ENCODE results near the gene DBNDD2.

Gene DBNDD2

DNA sequence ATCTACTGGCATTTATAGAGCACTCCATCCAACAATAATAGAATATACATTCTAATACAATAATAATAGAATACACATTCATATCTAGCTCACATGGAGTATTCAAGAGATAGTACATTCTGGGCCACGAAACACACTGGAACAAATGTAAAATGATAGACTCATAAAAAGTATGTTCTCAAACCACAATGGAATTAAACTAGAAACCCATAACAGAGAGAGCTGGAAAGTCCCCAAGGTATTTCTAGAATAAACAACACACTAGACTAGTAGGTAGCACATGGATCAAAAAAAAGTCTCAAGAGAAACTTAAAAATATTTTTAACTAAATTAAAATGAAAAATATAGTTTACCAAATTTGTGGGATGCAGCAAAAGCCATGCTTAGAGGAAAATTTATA is 20.8 kb upstream of the DBNDD2 start:
- no peak for DNase-seq

DNA sequence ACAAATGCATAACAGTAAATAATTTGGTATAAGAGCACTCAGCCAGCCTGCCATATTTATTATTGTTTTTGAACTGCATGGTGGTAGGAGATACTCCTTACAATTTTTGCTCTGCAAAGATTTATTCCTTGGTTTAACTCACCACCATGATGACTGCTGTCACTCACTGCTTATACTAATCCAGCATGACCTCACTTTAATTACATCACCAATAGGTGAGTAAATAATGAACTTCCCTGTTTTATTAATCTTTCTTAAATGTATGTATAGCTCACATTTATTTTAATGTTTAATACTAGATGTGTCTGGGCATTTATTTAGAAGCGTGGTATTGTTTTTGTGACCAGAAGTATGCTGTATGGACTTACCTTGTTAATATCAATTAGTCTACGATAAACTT is 17.2 kb upstream of the DBNDD2 start:
- DNase-seq = no peak

- no peak for DNase-seq
These were observed 16.5 kb upstream of the DBNDD2 start for GRCh38 chr20:45391559-45391958.

DNA sequence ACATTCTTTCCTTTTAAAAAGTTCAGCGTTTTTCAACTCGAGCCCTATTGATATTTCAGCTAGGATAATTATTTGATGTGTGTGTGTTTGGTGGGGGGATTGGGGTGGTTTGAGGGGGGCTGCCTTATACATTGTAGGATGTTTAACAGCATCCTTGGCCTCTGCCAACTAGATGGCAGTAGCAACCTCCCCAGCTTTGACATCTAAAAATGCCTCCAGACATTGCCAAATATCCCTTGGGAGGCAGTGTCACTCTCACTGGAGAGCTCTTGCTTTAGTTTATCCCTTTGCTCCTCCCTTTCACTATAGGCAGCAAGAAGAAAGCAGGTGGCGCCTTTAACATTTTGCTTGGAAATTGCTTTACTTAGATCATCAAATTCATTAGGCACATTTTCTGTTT is 15.4 kb upstream of the DBNDD2 start:
- no peak for DNase-seq

DNA sequence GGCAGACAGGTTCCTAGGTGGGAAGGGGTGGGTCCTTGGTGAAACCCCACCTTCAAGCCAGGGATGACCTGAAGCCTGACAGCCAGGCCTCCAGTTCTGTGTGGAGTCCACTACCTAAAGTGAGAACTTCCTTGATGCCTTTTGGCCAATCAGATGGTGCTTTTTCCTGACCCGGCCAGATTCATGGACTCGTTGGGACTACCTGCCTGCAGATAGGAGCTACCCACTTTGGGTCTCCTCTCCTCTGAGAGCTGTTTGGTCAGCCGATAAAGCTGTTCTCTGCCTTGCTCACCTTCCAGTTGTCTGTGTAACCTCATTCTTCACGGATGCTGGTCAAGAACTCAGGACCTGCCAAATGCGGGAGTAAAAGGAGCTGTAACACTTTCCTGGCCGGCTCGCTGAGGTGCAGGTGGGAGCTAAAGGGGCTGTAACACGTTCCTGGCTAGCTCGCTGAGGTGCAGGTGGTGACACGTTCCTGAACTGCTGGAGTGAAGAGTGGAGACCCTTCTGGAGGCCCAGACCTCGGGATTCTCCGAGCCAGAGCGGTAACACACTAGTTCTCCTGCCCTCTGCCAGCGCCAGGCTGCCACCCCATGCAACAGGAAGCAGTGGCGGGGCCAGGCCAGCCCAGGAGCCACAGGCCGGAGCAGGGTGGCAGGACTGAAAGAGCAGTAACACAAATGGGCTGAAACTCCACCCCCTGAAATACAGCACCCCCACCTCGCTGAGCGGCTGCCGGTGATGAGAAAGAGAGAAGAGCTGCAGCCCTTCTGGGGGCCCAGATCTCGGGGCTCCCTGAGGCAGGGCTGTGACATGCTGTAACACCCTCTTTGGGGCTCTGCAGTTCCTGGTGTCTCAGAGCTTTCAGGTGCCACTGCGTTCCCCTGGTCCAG is 13.6 kb upstream of the DBNDD2 start:
- no peak for DNase-seq

DNA sequence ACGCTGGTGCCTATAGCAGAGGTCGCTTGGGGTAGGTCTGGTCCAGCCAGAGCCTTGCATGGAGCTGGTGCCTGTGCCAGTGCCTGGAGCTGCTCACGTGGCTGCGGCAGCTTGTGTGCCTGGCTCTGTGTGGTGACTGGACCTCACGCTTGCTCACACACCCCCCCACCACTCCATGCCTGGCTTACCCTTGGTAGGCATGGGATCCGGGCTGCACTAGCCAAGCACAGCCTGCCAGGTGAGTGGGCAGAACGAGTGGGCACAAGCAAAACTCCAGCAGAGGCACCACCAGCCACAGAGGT is 13.0 kb upstream of the DBNDD2 start:
- no peak for DNase-seq

DNA sequence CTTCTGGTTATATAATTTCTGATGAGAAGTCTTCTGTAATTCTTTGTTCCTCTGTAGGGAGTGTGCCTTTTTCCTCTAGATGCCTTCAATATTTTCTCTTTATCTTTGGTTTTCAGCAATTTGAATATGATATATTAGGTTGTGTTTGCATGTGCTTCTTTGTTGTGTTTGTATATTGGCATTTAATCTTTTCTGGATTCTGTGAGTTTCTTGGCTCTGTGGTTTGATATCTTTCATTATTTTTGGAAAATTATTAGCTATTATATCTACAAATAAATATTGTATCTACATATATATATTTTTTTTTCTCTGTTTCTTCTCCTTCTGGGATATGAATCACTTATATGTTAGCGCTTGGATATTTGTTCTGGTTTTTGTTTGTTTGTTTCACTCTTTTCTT is 9.1 kb upstream of the DBNDD2 start:
- no peak for DNase-seq

DNA sequence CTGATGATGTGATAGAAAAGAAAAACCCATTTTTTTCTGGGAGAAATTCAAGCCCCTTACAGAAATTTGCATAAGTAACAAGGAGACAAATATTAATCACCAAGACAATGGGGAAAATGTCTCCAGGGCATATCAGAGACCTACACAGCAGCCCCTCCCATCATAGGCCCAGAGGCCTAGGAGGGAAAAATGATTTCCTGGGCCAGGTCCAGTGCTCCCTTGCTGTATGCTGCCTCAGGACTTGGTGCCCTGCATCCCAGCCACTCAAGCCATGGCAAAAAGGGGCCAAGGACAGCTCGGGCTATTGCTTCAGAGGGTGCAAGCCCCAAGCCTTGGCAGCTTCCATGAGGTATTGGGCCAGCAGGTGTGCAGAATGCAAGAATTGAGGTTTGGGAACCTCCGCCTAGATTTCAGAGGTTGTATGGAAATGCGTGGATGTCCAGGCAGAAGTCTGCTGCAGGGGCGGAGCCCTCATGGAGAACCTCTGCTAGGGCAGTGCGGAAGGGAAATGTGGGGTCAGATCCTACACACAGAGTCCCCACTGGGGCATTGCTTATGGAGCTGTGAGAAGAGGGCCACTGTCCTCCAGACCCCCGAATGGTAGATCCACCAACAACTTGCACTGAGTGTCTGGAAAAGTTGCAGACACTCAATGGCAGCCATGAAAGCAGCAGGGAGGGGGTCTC is 7.6 kb upstream of the DBNDD2 start:
- no peak for DNase-seq

- no peak for DNase-seq
These were observed 5.1 kb upstream of the DBNDD2 start for GRCh38 chr20:45402946-45403345.

DNA sequence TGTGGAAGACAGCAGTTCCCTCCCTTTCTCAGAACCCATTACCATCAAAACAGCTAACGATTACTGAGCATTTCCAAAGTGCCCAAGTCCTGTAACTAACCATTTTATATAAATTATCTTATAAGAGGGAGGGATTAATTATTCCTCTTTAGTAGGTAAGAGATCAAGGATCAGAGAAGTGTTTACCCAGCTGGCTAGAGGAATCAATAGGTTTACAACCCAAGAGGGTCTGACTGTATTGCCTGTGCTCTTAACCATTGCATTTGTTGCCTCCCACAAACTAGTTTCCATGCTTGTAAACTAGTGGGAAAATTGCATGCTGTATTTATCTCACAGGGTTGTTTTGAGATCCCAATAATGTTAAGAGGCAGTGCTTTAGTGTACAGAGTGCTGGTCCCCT is 3.7 kb upstream of the DBNDD2 start:
- DNase-seq = no peak

DNA sequence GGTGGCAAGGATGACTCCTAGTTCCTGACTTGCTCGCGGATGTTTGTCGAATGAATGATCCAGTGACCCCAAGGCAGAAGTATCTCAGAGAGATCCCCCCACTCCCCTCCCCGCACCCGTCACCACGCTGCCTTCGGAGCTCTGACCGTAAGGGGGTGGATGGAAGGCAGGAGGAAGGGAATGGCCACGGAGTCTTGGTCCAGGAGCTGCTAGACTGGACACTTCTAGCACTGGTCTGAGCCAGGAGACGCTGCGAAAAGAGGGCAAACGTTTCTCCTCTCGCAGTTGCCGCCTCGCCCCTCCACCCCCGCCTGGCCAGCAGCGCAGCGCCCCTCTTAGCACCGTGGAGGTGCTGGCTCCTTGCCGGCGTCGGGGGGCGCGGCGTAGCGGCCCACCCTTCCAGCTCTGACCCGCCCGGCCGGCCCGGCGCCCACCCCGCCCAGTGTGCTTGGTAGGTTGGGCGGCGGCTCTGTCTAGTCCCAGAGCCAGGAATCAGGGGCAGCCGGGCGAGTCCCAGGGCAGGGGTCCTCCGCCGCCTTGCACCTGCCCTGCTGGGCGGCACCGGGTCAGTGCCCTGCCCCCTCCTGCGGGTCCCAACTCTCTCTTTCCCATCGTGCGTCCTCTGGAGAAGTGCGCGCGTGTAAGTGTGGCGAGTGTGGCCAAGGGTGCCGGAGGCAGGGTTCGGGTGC is 2.4 kb upstream of the DBNDD2 start:
- no peak for DNase-seq

GRCh38 chr20:45406260-45407066 is 1.6 kb upstream of the DBNDD2 start:
- peak; percentile 31 for DNase-seq

DNA sequence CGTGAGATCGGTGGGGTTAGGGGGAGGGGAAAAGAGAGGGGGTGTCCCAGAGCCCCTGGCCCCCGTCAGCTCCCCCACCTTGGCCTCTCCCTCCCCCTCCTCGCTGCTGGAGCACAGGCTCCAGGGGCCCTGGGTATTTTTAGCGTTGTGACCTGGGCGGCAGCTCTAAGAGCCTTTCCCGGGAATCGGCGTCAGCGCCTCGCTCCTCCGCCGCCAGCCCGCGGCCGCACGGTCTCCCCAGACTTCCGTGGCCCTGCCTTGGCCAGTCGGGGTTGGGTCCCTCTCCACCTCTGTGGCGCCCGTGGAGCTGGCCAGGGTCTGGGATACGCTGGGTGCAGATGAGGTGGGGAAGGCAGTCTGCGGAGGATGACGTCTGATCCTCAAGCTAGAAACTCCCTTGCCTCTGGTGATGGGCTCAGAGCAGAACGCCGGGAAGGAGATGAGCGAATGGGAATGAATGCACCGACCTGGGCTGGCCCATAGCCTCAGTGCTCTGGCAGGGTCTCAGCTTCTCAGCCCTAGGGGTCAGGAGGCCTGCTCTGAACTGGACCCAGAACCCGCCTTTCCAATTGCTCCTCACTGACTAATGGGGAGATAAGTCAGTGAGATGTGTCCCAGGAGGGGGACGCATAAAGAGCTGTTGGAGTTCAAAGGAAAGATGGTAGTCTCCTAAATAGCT is 883 bp upstream of the DBNDD2 start:
- DNase-seq = no peak

DNA sequence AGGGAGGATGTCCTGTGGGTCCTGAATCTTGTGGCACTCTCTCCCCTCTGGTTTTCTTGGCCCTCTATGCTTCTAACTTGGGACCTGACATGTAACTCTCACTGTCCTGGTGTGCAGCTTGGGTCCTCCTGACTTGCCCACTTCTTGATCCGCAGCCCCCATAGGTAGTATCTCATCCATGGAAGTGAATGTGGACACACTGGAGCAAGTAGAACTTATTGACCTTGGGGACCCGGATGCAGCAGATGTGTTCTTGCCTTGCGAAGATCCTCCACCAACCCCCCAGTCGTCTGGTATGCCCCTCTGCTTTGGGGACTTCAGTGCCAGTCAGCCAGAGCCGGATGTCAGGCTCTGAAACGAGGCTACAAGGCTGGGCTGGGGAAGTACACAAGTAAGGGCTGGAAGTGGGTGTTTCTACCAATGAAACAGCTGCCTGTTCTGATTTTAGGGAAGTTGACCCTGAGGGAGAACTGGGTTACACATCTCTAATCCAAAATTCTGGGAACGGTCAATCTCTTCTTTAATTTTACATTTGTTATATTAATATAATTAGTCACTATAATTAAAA is 641 bp downstream of the DBNDD2 start:
- DNase-seq = no peak

GRCh38 chr20:45409521-45410272 is 1.6 kb downstream of the DBNDD2 start:
- DNase-seq = no peak

DNA sequence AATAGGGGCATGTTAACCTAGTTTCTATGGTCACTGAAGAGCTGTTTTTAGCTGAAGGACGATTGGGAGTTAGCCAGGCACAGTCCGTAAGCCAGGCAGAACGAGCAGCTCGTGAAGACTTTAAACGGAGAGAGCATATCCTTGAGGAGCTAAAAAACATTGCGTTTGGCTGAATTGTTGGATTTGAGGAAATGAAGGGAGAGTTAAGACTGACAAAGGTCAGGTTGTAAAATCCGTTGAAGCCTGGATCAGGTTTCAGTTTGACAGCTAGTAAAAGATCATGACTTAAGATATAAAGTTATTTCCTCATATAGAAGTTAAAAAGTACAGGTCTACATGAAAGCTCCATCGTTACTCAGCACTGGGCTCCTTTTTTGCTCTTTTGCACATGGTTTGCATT is 2.8 kb downstream of the DBNDD2 start:
- no peak for DNase-seq

- DNase-seq = no peak
These were observed 4.6 kb downstream of the DBNDD2 start for GRCh38 chr20:45412653-45413052.

GRCh38 chr20:45413479-45413878 is 5.4 kb downstream of the DBNDD2 start:
- DNase-seq = no peak

DNA sequence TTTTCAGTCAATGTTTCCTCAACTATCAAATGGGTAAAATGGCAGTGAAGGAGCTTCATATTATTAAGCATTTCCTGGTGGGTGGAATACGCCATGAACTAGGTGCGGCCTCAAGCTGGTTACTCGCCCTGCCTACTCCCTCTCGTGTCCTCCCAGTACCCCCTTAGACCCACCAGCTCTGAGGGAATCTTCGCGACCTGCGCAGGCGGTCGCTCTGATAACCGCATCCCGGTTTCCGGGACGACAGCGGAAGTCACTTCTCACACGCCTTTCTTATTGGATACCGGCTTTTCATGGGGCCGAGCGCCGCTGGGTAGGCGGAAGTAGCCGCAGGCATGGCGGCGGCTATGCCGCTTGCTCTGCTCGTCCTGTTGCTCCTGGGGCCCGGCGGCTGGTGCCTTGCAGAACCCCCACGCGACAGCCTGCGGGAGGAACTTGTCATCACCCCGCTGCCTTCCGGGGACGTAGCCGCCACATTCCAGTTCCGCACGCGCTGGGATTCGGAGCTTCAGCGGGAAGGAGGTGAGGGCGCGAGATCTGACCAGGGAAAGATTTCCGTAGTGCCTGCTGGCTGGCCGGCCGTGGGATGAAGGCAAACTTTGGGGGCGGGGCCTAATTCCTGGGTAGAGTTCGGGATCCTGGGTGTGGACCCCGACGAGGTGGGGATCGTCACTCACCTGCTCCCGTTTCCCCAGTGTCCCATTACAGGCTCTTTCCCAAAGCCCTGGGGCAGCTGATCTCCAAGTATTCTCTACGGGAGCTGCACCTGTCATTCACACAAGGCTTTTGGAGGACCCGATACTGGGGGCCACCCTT is 7.9 kb downstream of the DBNDD2 start, which contains the start of gene PIGT:
Gene PIGT (plus strand): TSS at position 320 of the 816 bp plus-strand sequence. CDS start 16 bp downstream, at position 336.
- peak; percentile 84 for DNase-seq

DNA sequence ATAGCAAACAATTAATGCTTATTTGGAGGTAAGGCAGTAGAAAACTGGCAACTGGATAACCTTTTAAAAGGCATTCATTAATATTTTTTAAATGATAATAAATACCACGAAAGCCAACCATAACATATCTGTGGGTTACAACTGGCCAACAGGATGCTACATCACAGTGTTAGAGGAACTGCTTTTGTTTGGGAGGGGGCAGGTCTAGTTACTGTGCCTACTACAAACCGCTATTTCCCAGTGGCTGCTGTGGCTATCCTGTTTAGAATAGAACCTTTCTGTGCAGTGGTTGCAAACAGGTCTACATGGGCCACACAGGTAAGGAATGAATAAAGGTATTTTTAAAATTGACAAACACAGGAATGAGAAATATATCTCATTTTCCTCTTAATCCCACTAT is 8.8 kb downstream of the DBNDD2 start:
- DNase-seq = no peak
